Stimulated activated CD4-positive, alpha-beta T cell treated with anti-CD3 and anti-CD28 coated beads, Interleukin-12 subunit alpha, Interleukin-12 subunit beta, amount 100 ng/mL, for 48 hours (primary cell): ENCODE data around the gene SSC5D.
A peak's percentile ranks its signal among the peaks of the same experiment; 100 is the strongest.
"Not testable (repeated sequence)": the region's sequence is repeated elsewhere in the genome, so short reads cannot be mapped to it uniquely, and the experiment has no call there.

Experiments
- DNase-seq, 3 donors: peaks; one replicate each; pipeline ENCODE4 v3.0.0-alpha.2; 2020; ENCODE audit warnings: low read depth in 2 of 3, low spot score in 1 of 3

The SSC5D gene

GRCh38 chr19:55487924-55488687 lies at the start of gene SSC5D:
Gene SSC5D, plus strand, starts transcription at chr19:55488436. Its CDS starts 154 bp downstream, at chr19:55488590.
- DNase-seq: no peak

- no peak for DNase-seq
Measured at GRCh38 chr19:55439052-55439451, 49.2 kb upstream of the SSC5D start.

- no peak for DNase-seq
Measured at GRCh38 chr19:55440411-55441105, 47.7 kb upstream of the SSC5D start.

GRCh38 chr19:55441319-55441691 lies 46.9 kb upstream of the SSC5D start:
- DNase-seq: no peak

- DNase-seq: no peak
Measured at GRCh38 chr19:55441692-55442321, 46.4 kb upstream of the SSC5D start.

- no peak for DNase-seq
Measured at GRCh38 chr19:55442372-55442961, 45.8 kb upstream of the SSC5D start.

GRCh38 chr19:55443045-55443823 lies 45.0 kb upstream of the SSC5D start, which contains the start of gene SHISA7:
Gene SHISA7, minus strand, starts transcription at chr19:55443300. Its CDS starts 437 bp downstream, at chr19:55442863.
- DNase-seq: no peak

GRCh38 chr19:55443824-55444480 lies 44.3 kb upstream of the SSC5D start:
- no peak for DNase-seq

GRCh38 chr19:55444646-55445045 lies 43.6 kb upstream of the SSC5D start:
- DNase-seq: no peak

- no peak for DNase-seq
Measured at GRCh38 chr19:55446060-55446459, 42.2 kb upstream of the SSC5D start.

- no peak for DNase-seq
Measured at GRCh38 chr19:55447421-55448174, 40.6 kb upstream of the SSC5D start.

GRCh38 chr19:55448175-55448490 lies 40.1 kb upstream of the SSC5D start:
- DNase-seq: not testable (repeated sequence)

GRCh38 chr19:55449469-55449868 lies 38.8 kb upstream of the SSC5D start:
- DNase-seq: no peak

GRCh38 chr19:55451163-55451964 lies 36.9 kb upstream of the SSC5D start:
- DNase-seq: no peak

- DNase-seq: no peak
Measured at GRCh38 chr19:55451965-55452748, 36.1 kb upstream of the SSC5D start.

- DNase-seq: peak in 1 of 3 donors; percentile 35
Measured at GRCh38 chr19:55452749-55453346, 35.4 kb upstream of the SSC5D start.

- DNase-seq: no peak
Measured at GRCh38 chr19:55453511-55454260, 34.5 kb upstream of the SSC5D start.
